ENCODE measurements around the gene GEMIN5. TPM values are rescaled to one million over a fixed set of nuclear protein-coding genes. Genes with fewer than 3 reads are reported as not detected.
"Not testable (repeated sequence)": the region's sequence is repeated elsewhere in the genome, so short reads cannot be mapped to it uniquely, and the experiment has no call there.

Gene GEMIN5
- polyA plus RNA-seq, 6 donors from 2014 or later = 3.5 to 16.3 (median 10.7) TPM

GRCh38 chr5:154937186-154937717 is 759 bp downstream of the GEMIN5 start:
- Mint-ChIP-seq H3K4me3 (peak overlapping the region; percentile 84 to 95 (median 93)), H3K36me3 (peaks cover 10% of the 10 kb centered on the region in 2 donors), H3K27me3 (no peaks in the 10 kb centered on the region), H3K27ac (peak overlapping the region; percentile 47 to 92 (median 78)), H3K4me1 (peaks cover 36 to 51% (median 40%) of the 10 kb centered on the region in 3 donors), H3K9me3 (no peaks in the 10 kb centered on the region)
- ATAC-seq (ENCODE audit: low read depth in 2 of 2) (no peak), DNase-seq (no peak)

GRCh38 chr5:154934881-154935280 is 3.1 kb downstream of the GEMIN5 start:
- Mint-ChIP-seq H3K27me3 (no peaks in the 10 kb centered on the region), H3K4me1 (peaks cover 25 to 37% (median 28%) of the 10 kb centered on the region in 3 donors), H3K27ac (peak overlapping the region in 1 of 6 donors; percentile 18), H3K9me3 (no peaks in the 10 kb centered on the region), H3K36me3 (peaks cover 16 to 20% of the 10 kb centered on the region in 2 donors), H3K4me3 (peak overlapping the region in 1 of 8 donors; percentile 95)
- ATAC-seq (ENCODE audit: low read depth in 2 of 2) (no peak), DNase-seq (no peak)

GRCh38 chr5:154933537-154933936 is 4.5 kb downstream of the GEMIN5 start:
- H3K27ac Mint-ChIP-seq = peak overlapping the region in 1 of 6 donors; percentile 11
- DNase-seq = no peak
- peaks cover 22 to 30% (median 25%) of the 10 kb centered on the region in 3 donors for H3K4me1 Mint-ChIP-seq
- peaks cover 20 to 22% of the 10 kb centered on the region in 2 donors for H3K36me3 Mint-ChIP-seq
- no peak for ATAC-seq (ENCODE audit: low read depth in 2 of 2)
- H3K4me3 Mint-ChIP-seq = peak overlapping the region in 1 of 8 donors; percentile 18
- H3K9me3 Mint-ChIP-seq = no peaks in the 10 kb centered on the region
- H3K27me3 Mint-ChIP-seq = no peaks in the 10 kb centered on the region

- no peaks in the 10 kb centered on the region for H3K27me3 Mint-ChIP-seq
- H3K4me3 Mint-ChIP-seq = no peak overlapping the region
- no peak for ATAC-seq (ENCODE audit: low read depth in 2 of 2)
- H3K4me1 Mint-ChIP-seq = no peaks in the 10 kb centered on the region
- H3K36me3 Mint-ChIP-seq = peaks cover 16 to 35% of the 10 kb centered on the region in 2 donors
- DNase-seq = no peak
- H3K27ac Mint-ChIP-seq = no peak overlapping the region
- no peaks in the 10 kb centered on the region for H3K9me3 Mint-ChIP-seq
These were observed 14.3 kb downstream of the GEMIN5 start for GRCh38 chr5:154923441-154924430.

GRCh38 chr5:154917757-154918156 is 20.3 kb downstream of the GEMIN5 start:
- no peak overlapping the region for H3K4me3 Mint-ChIP-seq
- no peaks in the 10 kb centered on the region for H3K9me3 Mint-ChIP-seq
- ATAC-seq (ENCODE audit: low read depth in 2 of 2) = no peak
- DNase-seq = no peak
- no peaks in the 10 kb centered on the region for H3K27me3 Mint-ChIP-seq
- H3K36me3 Mint-ChIP-seq = peaks cover 0 to 25% of the 10 kb centered on the region in 2 donors
- H3K27ac Mint-ChIP-seq = no peak overlapping the region
- H3K4me1 Mint-ChIP-seq = no peaks in the 10 kb centered on the region

GRCh38 chr5:154916874-154917273 is 21.1 kb downstream of the GEMIN5 start:
- H3K27me3 Mint-ChIP-seq = no peaks in the 10 kb centered on the region
- H3K27ac Mint-ChIP-seq = no peak overlapping the region
- H3K36me3 Mint-ChIP-seq = peaks cover under 1 to 27% of the 10 kb centered on the region in 2 donors
- H3K9me3 Mint-ChIP-seq = no peaks in the 10 kb centered on the region
- DNase-seq = no peak
- no peak overlapping the region for H3K4me3 Mint-ChIP-seq
- ATAC-seq (ENCODE audit: low read depth in 2 of 2) = no peak
- no peaks in the 10 kb centered on the region for H3K4me1 Mint-ChIP-seq

- H3K27ac Mint-ChIP-seq; H3K4me1 Mint-ChIP-seq; DNase-seq; H3K4me3 Mint-ChIP-seq; ATAC-seq (ENCODE audit: low read depth in 2 of 2); H3K27me3 Mint-ChIP-seq; H3K9me3 Mint-ChIP-seq: not testable (repeated sequence)
- H3K36me3 Mint-ChIP-seq = peaks cover 28 to 38% of the 10 kb centered on the region in 2 donors
These were observed 32.4 kb downstream of the GEMIN5 start for GRCh38 chr5:154905601-154906000.

- peaks cover 21 to 37% of the 10 kb centered on the region in 2 donors for H3K36me3 Mint-ChIP-seq
- no peak overlapping the region for H3K27ac Mint-ChIP-seq
- no peak for DNase-seq
These were observed 36.1 kb downstream of the GEMIN5 start for GRCh38 chr5:154901913-154902312.

GRCh38 chr5:154901276-154901675 is 36.7 kb downstream of the GEMIN5 start:
- Mint-ChIP-seq H3K27me3 (no peaks in the 10 kb centered on the region), H3K9me3 (no peaks in the 10 kb centered on the region), H3K4me1 (no peaks in the 10 kb centered on the region), H3K36me3 (peaks cover 21 to 40% of the 10 kb centered on the region in 2 donors), H3K27ac (no peak overlapping the region), H3K4me3 (no peak overlapping the region)
- ATAC-seq (ENCODE audit: low read depth in 2 of 2) (no peak), DNase-seq (no peak)

More at GRCh38 chr5:154901913-154902312, 36.1 kb downstream of the GEMIN5 start:
- H3K9me3 Mint-ChIP-seq = no peaks in the 10 kb centered on the region
- no peaks in the 10 kb centered on the region for H3K27me3 Mint-ChIP-seq
- ATAC-seq (ENCODE audit: low read depth in 2 of 2) = no peak
- H3K4me1 Mint-ChIP-seq = no peaks in the 10 kb centered on the region
- no peak overlapping the region for H3K4me3 Mint-ChIP-seq

GRCh38 chr5:154900066-154900465 is 37.9 kb downstream of the GEMIN5 start:
- ATAC-seq (ENCODE audit: low read depth in 2 of 2) = no peak
- DNase-seq = no peak
- H3K27me3 Mint-ChIP-seq = no peaks in the 10 kb centered on the region
- H3K4me1 Mint-ChIP-seq = no peaks in the 10 kb centered on the region
- H3K36me3 Mint-ChIP-seq = peaks cover 21 to 51% of the 10 kb centered on the region in 2 donors
- no peaks in the 10 kb centered on the region for H3K9me3 Mint-ChIP-seq
- no peak overlapping the region for H3K27ac Mint-ChIP-seq
- no peak overlapping the region for H3K4me3 Mint-ChIP-seq

GRCh38 chr5:154899151-154899816 is 38.7 kb downstream of the GEMIN5 start:
- Mint-ChIP-seq H3K27ac (no peak overlapping the region), H3K4me1 (no peaks in the 10 kb centered on the region), H3K36me3 (peaks cover 19 to 48% of the 10 kb centered on the region in 2 donors), H3K9me3 (no peaks in the 10 kb centered on the region), H3K27me3 (no peaks in the 10 kb centered on the region), H3K4me3 (no peak overlapping the region)
- ATAC-seq (ENCODE audit: low read depth in 2 of 2) (no peak), DNase-seq (no peak)

GRCh38 chr5:154898210-154898609 is 39.8 kb downstream of the GEMIN5 start:
- peak overlapping the region in 1 of 6 donors; percentile 24 for H3K27ac Mint-ChIP-seq
- no peak for DNase-seq
- H3K4me1 Mint-ChIP-seq = no peaks in the 10 kb centered on the region
- no peaks in the 10 kb centered on the region for H3K9me3 Mint-ChIP-seq
- no peak for ATAC-seq (ENCODE audit: low read depth in 2 of 2)
- no peak overlapping the region for H3K4me3 Mint-ChIP-seq
- no peaks in the 10 kb centered on the region for H3K27me3 Mint-ChIP-seq
- H3K36me3 Mint-ChIP-seq = peaks cover 16 to 45% of the 10 kb centered on the region in 2 donors

- no peaks in the 10 kb centered on the region for H3K4me1 Mint-ChIP-seq
- peaks cover 7 to 41% of the 10 kb centered on the region in 2 donors for H3K36me3 Mint-ChIP-seq
- H3K9me3 Mint-ChIP-seq = no peaks in the 10 kb centered on the region
- no peak overlapping the region for H3K27ac Mint-ChIP-seq
- no peak for DNase-seq
- no peaks in the 10 kb centered on the region for H3K27me3 Mint-ChIP-seq
- no peak for ATAC-seq (ENCODE audit: low read depth in 2 of 2)
- no peak overlapping the region for H3K4me3 Mint-ChIP-seq
These were observed 41.3 kb downstream of the GEMIN5 start for GRCh38 chr5:154896562-154897165.
